Posterior cingulate gyrus (tissue), 11 donors: ENCODE results near the gene MYL6B.

ENCODE experiments used
- DNase-seq, 10 donors: peaks; one replicate each; pipeline versions ENCODE4 v3.0.0 to v3.0.0-alpha.2; 2020 to 2021; ENCODE audit warnings: mixed read lengths in 3 of 10
- intact Hi-C: fragments of 100-400 bp; cut with DNase I; formaldehyde crosslinking; loops from one replicate; pipeline ENCODE4 v1.15.1; 2023

The MYL6B gene

DNA sequence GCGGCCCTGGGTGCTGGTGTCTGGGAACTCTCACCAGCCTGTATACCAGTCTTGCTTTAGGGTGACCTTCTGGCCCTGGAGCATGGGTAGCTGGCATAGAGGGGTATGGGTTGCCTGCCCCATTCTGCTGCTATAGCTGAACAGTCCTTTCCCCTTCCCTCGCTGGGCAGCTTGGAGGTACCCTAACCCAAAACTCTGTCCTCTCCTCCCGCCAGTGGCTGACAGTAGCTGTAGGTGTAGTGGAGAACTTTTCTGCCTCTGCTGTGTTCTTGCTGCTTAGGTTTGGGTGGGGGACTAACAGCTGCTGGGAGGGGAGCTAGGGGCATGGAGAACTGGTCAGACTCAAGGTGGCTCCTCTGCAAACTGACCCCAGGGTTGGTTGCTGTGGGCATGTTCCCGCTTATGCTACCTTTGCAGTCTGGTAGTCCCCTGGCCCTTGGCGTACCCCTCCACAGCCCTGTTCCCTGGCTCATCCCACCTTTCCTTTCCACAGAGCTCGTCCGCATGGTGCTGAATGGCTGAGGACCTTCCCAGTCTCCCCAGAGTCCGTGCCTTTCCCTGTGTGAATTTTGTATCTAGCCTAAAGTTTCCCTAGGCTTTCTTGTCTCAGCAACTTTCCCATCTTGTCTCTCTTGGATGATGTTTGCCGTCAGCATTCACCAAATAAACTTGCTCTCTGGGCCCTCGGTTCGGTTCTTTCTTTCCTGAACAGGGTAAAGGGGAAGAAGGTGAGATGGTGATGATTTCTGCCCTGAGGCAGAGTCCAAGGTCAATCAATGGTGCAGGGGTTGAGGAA, 8.7 kb downstream of the MYL6B start:
- no peak for DNase-seq
- intact Hi-C loops: no loop called here

DNA sequence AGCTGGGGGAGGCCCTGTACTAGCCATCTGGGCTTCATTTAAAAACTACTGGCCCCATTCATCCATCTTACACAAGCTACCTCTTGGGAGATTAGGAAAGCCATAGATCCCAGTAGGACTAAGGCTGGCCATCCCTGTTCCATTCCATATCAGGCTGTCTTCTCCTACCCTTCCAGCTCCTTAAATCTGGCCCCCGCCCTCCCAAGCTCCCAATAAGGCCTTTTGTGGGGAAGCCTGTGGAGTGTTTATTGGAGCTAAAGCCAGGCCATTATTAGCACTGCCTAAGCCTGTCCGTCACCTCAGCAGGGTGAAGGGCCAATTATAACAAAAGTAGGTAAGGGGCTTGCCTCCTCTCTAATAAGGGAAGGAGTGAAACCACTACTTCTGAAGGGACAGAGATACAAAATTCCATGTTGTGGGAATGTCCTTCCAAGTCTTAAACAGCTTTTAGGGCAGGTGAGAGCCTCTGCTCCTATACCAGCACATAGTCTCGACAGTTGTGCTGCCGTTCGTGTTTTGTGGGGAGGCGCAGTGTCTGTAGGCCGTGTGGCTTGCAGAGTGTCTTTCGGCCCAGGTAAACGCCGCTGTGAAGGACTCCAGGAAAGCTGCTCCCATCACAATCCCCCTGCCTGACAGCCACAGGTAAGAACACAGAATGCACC, 9.4 kb downstream of the MYL6B start:
- DNase-seq: no peak

DNA sequence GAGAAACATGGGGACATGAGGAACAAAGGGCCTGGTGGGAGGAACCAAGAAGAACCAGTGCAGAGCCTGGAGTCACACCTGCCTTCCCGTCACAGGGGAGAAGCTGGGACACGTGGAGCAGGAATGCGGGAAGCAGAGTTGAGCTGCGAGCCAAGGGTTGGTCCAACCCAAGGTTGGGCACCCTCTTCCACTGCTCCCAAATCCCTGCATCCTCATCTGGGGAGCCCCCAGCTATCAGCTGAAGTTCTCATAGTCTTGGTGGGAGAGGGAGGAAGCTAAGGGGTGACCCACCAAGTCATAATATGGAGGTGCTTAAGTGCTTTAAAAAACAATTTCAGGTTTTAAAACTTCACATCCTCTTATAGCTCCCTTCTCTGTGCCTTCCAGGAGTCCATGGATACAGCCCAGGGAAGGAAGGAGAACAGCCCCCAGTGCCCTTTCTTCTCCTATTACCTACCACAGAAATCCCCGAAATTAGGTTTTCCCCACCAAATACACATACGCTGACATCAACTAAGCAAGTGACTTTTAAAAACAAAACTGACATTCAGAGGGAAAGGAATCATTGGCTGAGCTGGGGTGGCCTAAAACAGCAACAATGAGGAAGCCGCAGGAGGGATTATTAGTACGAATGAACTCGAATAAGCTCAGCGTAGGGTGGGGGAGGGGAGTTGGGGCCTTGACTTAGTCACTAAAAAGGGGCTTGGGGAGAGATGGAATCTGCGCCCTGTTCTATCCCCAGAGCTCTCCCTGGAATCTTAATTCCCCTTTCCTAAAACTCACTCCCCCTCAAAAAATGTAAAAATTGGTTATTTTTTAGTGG, 10.3 kb downstream of the MYL6B start:
- DNase-seq: no peak
- intact Hi-C loops: no loop called here

More for the DNA sequence above, 9.4 kb downstream of the MYL6B start:
- intact Hi-C loops: no loop called here

DNA sequence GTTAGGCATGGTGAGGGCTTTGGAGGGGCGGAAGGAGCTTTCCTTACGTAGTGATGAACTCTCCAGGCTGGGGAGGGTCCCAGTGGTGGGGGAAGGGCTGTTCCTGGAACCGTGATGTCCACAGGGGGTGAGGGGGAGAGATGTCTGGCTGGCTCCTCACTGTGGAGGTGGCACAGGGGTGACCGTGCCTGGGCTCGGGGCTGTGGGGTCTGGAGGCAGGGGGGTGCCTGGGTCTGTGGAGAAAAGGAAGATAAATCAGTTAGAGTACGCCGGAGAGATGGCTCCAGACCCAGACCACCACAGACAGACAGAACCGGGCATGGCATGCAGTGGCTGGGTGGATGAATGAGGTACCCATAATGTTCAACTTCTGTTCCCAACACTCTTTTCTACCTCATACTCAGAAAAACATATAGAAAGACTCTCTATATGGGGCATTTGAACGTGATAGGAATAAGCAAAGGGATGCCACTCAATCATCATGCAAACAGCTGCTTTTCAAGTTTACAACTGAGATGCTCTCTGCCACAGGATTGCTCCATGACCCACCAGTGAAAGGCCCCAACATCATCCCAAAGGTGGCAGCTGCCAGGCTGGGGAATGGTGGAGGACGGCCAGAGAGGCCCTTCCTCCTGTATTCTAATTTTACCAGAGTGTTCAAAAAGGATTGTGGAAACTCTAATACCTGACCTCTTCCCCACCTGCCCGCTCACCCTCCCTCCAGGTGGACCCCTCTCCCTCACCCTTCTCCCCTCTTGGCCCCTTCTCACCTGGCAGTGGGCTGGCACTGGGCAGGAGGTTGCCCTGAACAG, 11.4 kb downstream of the MYL6B start:
- intact Hi-C loops: no loop called here
- no peak for DNase-seq

DNA sequence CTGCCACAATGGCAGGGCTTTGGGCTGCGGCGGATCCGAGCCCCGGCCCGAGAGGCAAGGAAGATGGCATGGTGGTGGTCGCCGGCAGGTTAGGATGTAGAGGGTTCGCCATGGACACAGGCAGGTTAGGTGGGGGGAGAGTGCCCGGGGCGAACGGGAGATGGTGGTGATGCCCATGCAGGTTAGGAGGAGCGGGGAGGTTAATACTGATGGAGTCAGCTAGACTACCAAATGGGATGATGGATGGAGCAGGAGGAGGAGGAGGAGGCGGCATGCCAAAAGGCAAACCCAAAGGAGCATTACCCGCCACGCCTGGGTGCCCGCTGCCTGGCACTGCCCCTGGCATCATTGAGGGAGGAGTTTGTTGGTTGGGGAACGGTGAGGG, 11.9 kb downstream of the MYL6B start:
- intact Hi-C loops: no loop called here
- DNase-seq: no peak

DNA sequence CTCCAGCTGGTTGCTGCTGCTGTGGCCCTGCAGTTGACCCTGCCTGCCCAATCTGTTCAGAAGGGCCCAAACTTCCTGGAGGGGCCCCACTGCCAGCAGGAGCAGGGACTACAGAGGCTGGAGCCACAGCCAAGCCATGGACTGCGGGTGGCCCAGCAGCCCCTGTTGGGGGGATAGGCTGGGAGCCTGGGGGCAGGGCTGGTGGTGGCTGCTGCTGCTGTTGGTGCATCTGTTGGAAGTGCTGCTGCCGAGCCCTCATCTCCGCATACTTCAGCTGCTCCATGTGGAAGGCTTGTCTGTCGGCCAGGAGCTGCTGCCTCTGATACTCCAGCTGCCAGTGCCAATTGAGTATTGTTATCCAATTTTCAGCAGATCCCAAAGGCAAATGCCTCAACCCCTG, 13.0 kb downstream of the MYL6B start:
- no peak for DNase-seq
- intact Hi-C loops: no loop called here

DNA sequence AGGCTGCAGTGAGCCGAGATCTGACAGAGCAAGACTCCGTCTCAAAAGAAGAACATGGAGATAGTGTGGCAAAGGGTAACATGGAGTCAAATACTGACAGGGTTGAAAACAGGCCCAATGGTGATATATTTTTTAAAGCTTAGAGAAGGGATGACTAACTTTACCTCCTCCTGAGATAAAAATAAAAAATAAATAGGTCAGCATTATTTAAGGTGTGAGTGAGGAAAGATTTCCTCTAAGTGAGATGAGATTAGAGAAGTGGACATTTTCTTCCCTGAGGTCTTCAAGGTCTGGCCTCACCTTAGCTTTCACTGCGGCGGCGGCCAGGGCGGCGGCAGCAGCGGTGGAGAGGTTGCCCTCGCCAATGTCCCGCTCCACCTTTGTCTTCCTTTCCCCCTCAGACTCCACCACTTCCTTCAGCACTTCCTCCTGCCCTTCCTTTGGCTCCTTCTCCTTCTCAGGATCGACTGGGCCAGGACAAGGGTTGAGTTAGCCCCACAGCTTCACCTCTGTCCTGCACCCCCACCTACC, 16.9 kb downstream of the MYL6B start:
- DNase-seq: no peak
- intact Hi-C loops: no loop called here

DNA sequence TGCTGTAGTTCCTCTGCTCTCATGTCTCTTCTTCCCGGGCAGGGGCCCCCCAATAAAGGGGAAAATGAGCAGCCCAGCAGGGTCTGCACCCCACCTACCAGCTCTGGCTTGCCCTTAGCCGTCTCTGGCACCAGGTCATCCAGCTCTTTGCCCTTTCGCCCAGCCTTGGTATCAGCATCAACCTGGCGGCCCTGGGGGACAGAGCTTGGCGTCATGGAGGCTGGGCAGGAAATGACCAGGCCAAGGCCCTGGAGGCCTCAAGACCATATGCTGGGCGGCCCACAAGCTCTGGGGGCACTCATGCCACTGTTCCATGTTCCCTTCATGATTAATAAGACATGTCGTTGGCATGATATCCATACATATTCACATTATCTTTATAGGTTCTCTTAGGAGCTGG, 20.5 kb downstream of the MYL6B start:
- intact Hi-C loops: no loop called here
- DNase-seq: no peak

DNA sequence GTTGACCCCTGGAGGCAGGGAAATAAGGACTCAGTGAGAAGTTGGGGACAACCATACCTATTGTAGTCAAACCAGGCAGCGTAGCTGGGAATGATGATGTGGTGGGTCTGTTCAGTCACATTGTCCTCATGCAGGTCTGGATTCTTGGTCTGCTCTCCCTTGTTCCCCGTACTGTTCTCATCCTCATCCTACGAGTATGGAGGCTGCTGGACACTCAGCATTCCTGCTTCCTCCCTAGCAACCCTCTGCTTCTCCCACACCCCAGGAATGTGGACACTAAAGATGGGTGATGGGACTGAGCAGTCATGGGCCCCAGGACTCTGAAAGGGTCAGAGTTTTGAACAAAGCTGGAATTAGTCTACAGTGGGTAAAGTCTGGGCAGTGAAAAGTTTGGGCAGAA, 26.0 kb downstream of the MYL6B start:
- no peak for DNase-seq
- intact Hi-C loops: no loop called here

DNA sequence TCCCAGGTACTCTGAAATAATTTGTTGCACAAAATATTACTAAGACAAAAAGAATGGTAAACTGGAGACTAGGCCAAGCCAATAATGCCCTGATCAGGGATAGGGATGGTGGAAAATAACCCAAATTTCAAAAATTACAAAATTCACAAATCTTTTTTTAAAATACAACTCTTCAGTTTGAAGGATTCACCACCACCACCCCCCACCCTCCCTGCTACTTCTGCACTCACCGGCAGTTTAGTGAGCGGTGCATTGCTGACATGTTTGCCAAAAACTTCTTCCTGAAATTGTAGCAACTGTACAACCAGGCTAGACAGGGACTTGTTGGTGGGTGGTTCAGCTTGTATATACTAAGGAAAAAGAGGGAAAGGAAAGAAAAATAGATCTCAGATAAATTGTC, 34.6 kb downstream of the MYL6B start:
- no peak for DNase-seq
- intact Hi-C loops: no loop called here

DNA sequence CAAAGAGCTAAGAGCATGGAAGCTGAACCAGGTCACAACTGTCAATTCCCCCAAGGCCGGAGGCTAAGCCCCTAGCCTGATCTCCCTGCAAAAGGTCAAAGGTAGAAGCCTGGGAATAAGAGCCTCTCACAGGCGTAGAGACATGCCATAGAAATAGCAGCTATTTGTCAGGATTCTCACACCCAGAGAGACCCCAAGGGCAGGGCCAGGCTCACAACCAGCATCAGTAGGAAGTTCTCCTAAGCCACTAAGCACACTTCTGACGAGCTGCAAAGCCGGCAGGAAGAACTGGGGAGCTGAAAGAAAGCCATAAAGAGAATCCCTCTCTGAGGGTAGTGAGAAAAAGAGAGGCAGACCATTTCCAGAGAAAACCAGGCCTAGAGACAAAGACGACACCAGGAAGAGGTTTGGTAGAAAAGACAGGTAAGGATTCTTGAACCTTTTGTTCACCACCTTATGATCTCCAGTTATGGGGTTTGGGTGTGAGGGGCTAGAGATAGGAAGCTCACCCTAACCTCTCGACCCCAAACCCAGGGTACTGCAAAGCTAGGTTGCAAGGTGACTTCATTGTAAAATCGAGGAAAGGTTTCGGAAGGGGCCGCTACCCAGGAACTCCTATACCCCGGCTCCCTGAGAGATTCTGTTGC, 35.9 kb downstream of the MYL6B start:
- intact Hi-C loops: loop anchor here (2.0 kb wide), 2 partner anchors 37 to 69 kb away; partner anchors contain the start of genes NABP2 and ZC3H10
- DNase-seq: no peak

DNA sequence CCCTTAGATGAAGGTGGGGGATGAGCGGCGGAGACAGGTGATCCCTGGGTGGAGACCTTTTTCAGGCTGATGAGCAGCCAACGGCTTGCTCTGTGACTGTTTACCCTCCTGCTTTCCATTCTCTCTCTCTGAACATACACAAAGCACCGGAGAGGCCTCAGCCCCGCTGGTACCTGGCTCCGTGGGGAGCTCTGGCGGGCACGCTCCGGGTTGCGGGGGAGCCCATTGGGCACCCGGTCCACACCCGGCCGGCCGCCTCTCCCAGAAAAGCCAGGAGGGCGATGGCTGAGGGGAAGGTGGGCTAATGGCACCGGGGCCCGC, 36.4 kb downstream of the MYL6B start:
- intact Hi-C loops: loop anchor here (2.0 kb wide), 2 partner anchors 36 to 70 kb away; partner anchors contain the start of genes NABP2 and ZC3H10
- DNase-seq: peak in 2 of 10 donors; percentile 13 to 75

DNA sequence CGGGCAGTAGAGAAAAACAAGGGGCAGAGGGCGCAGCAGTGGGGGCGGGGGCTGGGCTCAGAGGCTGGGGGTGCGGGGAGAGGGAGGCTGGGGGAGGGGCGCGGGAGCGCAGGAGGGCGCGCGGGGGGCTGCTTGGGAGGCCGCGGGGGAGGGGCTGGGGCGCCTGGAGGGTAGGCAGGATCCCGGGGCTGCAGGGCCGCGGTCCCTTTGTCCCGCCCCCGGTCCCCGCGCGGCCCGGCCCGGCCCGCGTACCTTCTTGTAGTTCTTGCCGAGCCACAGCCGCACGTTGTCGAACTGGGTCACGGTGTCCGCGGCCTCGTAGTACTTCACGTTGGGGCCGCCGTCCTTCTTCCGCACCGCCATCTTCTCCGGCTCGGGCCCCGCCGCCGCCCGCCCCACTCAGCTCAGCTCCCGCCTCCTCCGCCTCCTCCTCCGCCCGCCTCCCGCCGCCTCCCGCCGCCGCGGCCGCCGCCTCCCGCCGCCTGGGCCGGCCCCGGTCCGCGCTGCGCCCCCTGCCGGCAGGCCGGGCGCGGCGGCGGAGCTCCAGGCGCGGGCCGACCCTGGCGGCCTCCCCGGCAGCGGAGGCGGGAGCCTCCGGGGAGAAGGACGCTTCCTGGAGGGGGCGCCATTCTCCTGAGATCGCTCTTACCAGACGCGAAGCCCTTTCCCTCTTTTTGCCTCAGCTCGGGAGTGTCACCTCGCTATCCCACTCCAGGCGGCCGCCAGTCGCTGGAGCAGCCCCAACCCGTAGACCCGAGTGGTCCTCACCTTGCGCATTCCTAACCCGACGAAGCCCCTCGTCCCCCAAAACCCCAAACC, 36.9 kb downstream of the MYL6B start, which contains the start of gene SMARCC2:
Gene SMARCC2, minus strand, starts transcription at position 385 of the 819 bp plus-strand sequence. Its CDS starts 22 bp downstream, at position 363.
- intact Hi-C loops: loop anchor here (2.0 kb wide), 2 partner anchors 35 to 71 kb away; partner anchors contain the start of genes NABP2 and ZC3H10
- DNase-seq: peak; percentile 58 to 96 (median 78)

DNA sequence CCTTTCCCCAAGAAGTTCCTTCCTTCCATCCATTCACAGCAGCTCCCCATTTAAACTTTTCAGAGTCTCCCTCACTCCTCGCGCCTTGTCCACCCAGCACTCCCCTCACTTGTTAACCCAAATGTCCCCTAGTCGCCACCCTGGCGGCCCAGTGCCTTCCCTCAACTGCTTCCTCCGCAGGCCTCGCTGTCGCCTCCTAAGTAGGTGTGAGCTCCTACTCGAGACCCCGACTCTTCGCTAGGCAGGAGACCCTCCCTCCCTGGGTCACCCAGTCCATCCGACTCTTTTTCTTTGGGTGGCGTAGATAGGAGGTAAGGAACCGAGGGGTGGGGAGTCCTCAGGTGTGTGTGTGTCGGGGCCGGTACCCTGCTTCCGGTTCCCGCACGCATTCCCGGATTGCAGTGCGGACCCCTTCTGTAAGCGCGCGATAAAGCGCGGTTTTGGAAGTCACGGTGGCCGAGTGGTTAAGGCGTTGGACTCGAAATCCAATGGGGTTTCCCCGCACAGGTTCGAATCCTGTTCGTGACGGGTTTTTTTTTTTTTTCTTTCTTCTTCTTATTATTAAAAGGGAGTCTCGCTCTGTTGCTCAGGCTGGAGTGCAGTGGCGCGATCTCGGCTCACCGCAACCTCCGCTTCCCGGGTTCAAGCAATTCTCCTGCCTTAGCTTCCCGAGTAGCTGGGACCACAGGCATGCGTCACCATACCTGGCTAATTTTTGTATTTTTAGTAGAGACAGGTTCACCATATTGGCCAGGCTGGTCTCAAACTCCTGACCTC, 37.7 kb downstream of the MYL6B start:
- intact Hi-C loops: loop anchor here (2.0 to 5.0 kb wide), 3 partner anchors 35 to 272 kb away; partner anchors contain the start of genes NABP2 and ZC3H10
- DNase-seq: peak; percentile 72 to 97 (median 84)

DNA sequence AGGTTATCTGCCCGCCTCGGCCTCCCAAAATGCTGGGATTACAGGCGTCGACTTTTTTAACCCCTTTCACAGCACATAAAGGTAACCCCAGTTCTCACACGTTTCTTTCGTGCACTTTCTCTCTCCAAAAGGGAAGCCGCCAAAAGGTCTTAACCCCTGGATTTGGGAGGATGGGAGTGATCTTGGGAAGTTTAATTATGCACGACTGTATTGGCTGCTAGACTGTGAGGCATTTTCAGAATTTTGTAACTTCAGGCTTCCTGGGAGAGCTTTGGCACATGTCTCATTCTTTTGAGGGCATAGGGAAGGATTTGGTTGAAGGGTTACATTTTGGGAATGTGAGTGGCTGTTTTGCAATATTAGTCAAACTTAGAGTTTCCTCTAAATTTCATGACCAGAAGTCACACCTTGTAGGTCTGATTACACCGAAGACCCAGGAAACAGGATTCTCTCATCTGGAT, 38.3 kb downstream of the MYL6B start:
- intact Hi-C loops: loop anchor here (5.0 kb wide), 1 partner anchor 272 kb away; no protein-coding TSS in a partner anchor
- no peak for DNase-seq

DNA sequence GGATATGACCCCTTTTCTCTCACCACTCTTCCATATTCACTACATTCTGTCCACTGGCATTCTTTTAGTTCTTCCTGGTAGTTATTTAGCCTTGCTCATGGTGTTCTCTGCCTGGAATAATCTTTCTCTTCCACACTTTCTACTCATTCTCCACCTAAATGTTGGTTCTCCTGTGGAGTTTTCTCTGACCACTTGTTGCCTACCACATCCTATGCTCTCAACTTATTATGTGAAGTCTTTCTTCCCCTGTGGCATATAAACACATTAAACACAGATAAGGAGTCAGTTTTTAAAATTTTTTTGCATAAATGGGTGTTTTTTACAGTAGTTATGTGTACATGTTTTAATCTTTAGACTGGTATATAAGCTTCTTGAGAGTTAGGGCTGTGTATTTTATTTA, 40.2 kb downstream of the MYL6B start:
- DNase-seq: no peak
- intact Hi-C loops: loop anchor here (2.0 to 5.0 kb wide), 2 partner anchors 66 to 270 kb away; partner anchors contain the start of gene ANKRD52

DNA sequence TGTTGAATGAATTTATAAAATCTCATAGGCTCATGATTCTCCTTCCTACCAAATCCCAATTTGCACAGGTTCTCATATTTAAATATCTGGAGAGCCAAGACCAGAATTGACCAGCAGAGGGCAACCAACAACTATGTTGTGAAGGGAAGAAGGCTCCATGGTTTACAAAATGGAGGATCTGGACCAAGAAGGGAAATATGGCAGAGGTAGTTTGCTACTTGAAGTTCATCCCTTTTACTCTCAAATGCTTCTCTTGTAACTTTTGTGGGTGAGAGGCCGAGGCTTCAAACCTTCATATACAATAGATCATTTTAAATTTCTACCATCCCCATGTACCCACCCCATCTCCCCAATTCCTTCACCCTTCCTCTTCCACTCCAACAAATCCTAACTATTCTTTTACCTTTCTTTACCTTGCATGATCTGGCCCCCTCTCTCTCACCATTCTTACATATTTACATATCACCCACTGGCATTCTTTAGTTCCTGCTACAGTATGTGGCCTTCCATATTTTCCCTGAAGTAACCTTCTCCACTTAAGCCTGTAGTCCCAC, 40.7 kb downstream of the MYL6B start:
- peak in 5 of 10 donors; percentile 35 to 57 (median 55) for DNase-seq
- intact Hi-C loops: loop anchor here (2.0 to 5.0 kb wide), 2 partner anchors 66 to 269 kb away; partner anchors contain the start of gene ANKRD52
